GM12801 (cell line): ENCODE results near the gene PDK1.

ENCODE experiments used
- TF ChIP-seq, protein P1 (sequence below): IDR thresholded peaks from one replicate; pipeline ENCODE4 v1.5.1; 2011; ENCODE audit warnings: control low read depth; ENCODE audit not compliant: insufficient read length; ENCODE audit errors: extremely low read depth

Gene PDK1

DNA sequence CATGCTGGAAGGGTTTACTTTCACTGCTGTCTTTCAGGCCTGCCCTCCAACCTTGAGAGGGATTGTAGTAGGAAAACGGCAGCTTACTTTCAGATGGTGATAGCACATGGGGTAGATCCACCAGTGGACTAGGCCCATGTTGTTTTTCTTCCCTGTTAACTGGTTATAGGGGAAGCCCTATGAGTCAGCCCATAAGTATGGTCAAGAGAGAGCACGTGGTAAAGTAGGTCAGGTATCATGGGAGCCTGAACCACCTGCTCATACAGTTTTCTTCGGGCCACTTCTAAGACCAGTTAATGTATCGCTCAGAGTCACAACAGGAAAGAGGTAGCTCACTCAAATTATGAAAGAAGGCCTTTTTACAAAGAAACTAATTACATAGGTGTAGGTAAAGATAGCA lies 33.0 kb downstream of the PDK1 start:
- TF ChIP-seq, protein P1, sequence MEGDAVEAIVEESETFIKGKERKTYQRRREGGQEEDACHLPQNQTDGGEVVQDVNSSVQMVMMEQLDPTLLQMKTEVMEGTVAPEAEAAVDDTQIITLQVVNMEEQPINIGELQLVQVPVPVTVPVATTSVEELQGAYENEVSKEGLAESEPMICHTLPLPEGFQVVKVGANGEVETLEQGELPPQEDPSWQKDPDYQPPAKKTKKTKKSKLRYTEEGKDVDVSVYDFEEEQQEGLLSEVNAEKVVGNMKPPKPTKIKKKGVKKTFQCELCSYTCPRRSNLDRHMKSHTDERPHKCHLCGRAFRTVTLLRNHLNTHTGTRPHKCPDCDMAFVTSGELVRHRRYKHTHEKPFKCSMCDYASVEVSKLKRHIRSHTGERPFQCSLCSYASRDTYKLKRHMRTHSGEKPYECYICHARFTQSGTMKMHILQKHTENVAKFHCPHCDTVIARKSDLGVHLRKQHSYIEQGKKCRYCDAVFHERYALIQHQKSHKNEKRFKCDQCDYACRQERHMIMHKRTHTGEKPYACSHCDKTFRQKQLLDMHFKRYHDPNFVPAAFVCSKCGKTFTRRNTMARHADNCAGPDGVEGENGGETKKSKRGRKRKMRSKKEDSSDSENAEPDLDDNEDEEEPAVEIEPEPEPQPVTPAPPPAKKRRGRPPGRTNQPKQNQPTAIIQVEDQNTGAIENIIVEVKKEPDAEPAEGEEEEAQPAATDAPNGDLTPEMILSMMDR = no peak

DNA sequence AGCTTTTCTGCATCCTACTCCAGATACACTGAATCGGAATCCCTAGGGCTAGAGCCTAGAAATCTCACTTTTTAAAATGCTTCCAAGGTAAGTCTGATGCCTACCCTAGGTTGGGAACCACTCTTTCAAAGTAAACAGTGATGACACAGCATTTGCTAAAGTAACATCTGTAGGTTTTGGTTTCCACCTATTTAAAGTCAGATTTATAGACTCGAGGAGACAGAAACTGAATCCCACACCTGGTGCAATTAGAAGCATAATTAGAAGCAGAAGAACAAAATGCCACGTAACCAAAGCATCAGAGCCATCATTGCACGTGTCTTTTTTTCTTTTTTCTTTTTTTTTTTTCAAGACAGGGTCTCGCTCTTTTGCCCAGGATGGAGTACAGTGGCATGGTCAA lies 40.9 kb downstream of the PDK1 start:
- TF ChIP-seq, protein P1 = no peak

DNA sequence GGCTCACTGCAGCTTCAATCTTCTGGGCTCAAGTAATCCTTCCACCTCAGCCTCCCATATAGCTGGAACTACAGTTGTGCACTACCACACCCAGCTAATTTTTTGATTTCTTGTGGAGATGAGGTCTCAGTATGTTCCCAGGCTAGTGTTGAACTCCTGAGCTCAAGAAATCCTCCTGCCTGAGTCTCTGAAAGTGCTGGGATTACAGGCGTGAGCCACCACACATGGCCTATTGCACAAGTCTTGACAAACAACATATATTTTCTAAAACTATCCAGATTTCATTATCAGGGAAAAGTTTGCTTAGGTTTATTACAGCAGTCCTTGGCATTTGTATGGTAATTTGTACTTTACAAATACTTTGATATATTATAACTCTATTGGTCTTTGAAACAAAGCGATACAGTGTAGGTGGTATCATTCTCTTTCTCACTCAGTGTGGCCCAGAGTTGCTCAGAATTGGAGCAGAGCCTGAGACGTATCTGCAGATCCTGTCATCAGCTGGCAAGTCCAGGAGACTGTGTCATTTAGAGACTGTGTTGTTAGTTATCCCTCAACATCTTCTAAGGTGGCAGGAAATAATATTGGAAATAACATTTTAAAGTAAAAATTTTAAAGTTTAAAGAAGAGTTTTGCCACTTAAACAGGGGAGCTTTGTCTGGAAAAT lies 41.4 kb downstream of the PDK1 start:
- TF ChIP-seq, protein P1 = no peak

DNA sequence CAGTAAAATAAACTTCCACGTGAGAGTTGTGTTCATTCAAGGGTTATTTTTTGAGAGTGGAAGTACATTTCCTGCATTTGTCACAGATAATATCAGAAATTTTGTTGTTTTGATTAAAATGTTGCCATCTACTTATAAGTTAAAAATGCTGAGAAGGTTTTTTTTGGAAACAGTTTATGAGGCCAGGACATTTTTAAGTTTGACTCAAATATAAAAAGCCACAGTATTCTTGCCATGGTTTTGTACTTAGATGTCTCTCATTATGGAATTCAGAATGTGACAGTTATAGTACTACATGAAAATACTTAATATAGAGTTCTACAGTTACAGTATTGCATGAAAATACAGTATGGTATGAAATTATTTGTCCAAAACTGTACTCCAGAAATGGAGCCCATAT lies 44.1 kb downstream of the PDK1 start:
- TF ChIP-seq, protein P1 = no peak

GRCh38 chr2:172600557-172601008 lies 44.7 kb downstream of the PDK1 start:
- TF ChIP-seq, protein P1 = no peak

GRCh38 chr2:172606285-172606684 lies 50.4 kb downstream of the PDK1 start:
- TF ChIP-seq, protein P1 = no peak

- TF ChIP-seq, protein P1 = no peak
These were observed 51.6 kb downstream of the PDK1 start for GRCh38 chr2:172607379-172607928.
